Endothelial cell of umbilical vein (primary cell): ENCODE results near the gene DTD1. TPM values are rescaled to one million over a fixed set of nuclear protein-coding genes. Genes with fewer than 3 reads are reported as not detected.

Experiments
- BruUV-seq: library from RNA; stranded (reverse); fragments of 400-500 nt; replicated peaks from 2 replicates; lab custom pipeline; 2021; lab: Mats Ljungman, UMichigan
- CTCF ChIA-PET: fragments of 300-600, 350-600 bp; sonication (Branson Sonifier 250); formaldehyde crosslinking; loops from one replicate; lab custom pipeline; 2021; ENCODE audit warnings: antibody characterized with exemption, inconsistent platforms; lab: Charles Lee
- POLR2A ChIA-PET: fragments of 300-600, 350-600 bp; sonication (Branson Sonifier 250); formaldehyde crosslinking; loops from one replicate; lab custom pipeline; 2021; ENCODE audit warnings: antibody characterized with exemption, inconsistent platforms; lab: Charles Lee
- DNase-seq: peaks from one replicate; pipeline ENCODE4 v3.0.0-alpha.2; 2011; ENCODE audit warnings: low read depth, low spot score
- FAIRE-seq: peaks from 2 replicates; lab custom pipeline; 2011; peaks lifted over from hg19 to GRCh38; lab: Jason Lieb, UNC
- H2AFZ ChIP-seq: 2 replicates; pipeline ENCODE4 v1.6.0; 2012; ENCODE audit warnings: low read depth, low read length, control low read depth, inconsistent platforms
- H3K27ac ChIP-seq: 2 replicates; pipeline ENCODE4 v1.5.1; 2011; ENCODE audit warnings: low read depth, mild to moderate bottlenecking, control low read depth, low read length, moderate library complexity; ENCODE audit not compliant: insufficient read depth
- H3K27me3 ChIP-seq, 2 experiments: 2 replicates each; pipeline versions ENCODE4 v1.6.0 to v1.6.1; 2011; ENCODE audit warnings: low read length in 2 of 2, mixed read lengths in 1 of 2; ENCODE audit not compliant: control insufficient read depth in 2 of 2, insufficient read depth in 2 of 2
- H3K36me3 ChIP-seq, 2 experiments: 2 replicates in 1 of 2; 3 replicates in 1 of 2; pipeline ENCODE4 v1.5.1; 2011; ENCODE audit warnings: low read length in 2 of 2, mild to moderate bottlenecking in 1 of 2, moderate library complexity in 1 of 2; ENCODE audit not compliant: control insufficient read depth in 2 of 2, insufficient read depth in 2 of 2; ENCODE audit errors: extremely low read depth in 1 of 2
- H3K4me1 ChIP-seq: 3 replicates; pipeline ENCODE4 v1.5.1; 2011; ENCODE audit warnings: mild to moderate bottlenecking, low read length; ENCODE audit not compliant: control insufficient read depth, insufficient read depth; ENCODE audit errors: extremely low read depth
- H3K4me2 ChIP-seq: 2 replicates; pipeline ENCODE4 v1.6.1; 2011; ENCODE audit warnings: low read length, control low read depth, mixed read lengths; ENCODE audit not compliant: insufficient read depth
- H3K4me3 ChIP-seq, 3 experiments: fragments of 200-600 bp in 1 of 3; sonication (generic), shearing (Covaris generic) in 1 of 3; replicated peaks in 1 of 3; 2 replicates each; pipeline ENCODE4 v1.5.1; 2011 to 2016; ENCODE audit warnings: control low read depth in 3 of 3, low read length in 3 of 3, mild to moderate bottlenecking in 2 of 3, inconsistent platforms in 1 of 3, low read depth in 1 of 3, moderate library complexity in 1 of 3; ENCODE audit not compliant: insufficient read depth in 1 of 3
- H3K79me2 ChIP-seq: 2 replicates; pipeline ENCODE4 v1.6.0; 2012; ENCODE audit warnings: low read length, inconsistent platforms; ENCODE audit not compliant: control insufficient read depth, insufficient read depth
- H3K9ac ChIP-seq: replicated peaks from 2 replicates; pipeline ENCODE3; 2011; ENCODE audit warnings: low read length, control low read depth; ENCODE audit not compliant: insufficient read depth; ENCODE audit errors: extremely low read depth
- H3K9me1 ChIP-seq: replicated peaks from 3 replicates; pipeline ENCODE4 v1.6.0; 2011; ENCODE audit warnings: mild to moderate bottlenecking, low read length; ENCODE audit not compliant: control insufficient read depth, insufficient read depth; ENCODE audit errors: extremely low read depth
- H3K9me3 ChIP-seq: replicated peaks from 2 replicates; pipeline ENCODE4 v1.5.1; 2012; ENCODE audit warnings: low read length, inconsistent platforms; ENCODE audit not compliant: control insufficient read depth, insufficient read depth
- H4K20me1 ChIP-seq: replicated peaks from 2 replicates; pipeline ENCODE3; 2011; ENCODE audit warnings: mild to moderate bottlenecking, low read length; ENCODE audit not compliant: control insufficient read depth, insufficient read depth; ENCODE audit errors: extremely low read depth
- CTCF ChIP-seq, 2 donors: IDR thresholded peaks; 1 replicate in 1 of 2; 2 replicates in 1 of 2; pipeline ENCODE4 v1.5.1; 2011; ENCODE audit warnings: low read length in 2 of 2, mild to moderate bottlenecking in 2 of 2, moderate library complexity in 2 of 2, control low read depth in 1 of 2, inconsistent platforms in 1 of 2, low read depth in 1 of 2; ENCODE audit not compliant: insufficient read depth in 1 of 2; ENCODE audit errors: extremely low read depth in 1 of 2
- EZH2 ChIP-seq: IDR thresholded peaks from 2 replicates; pipeline ENCODE4 v1.6.1; 2012; ENCODE audit warnings: borderline replicate concordance, low read depth, mild to moderate bottlenecking, moderate library complexity, low read length, inconsistent platforms; ENCODE audit not compliant: severe bottlenecking
- FOS ChIP-seq: IDR thresholded peaks from 2 replicates; pipeline ENCODE4 v1.6.1; 2011; ENCODE audit warnings: mild to moderate bottlenecking, low read length, moderate library complexity, borderline replicate concordance; ENCODE audit not compliant: insufficient read depth
- GATA2 ChIP-seq: IDR thresholded peaks from 2 replicates; pipeline ENCODE4 v1.7.0; 2011; ENCODE audit warnings: low read depth, mild to moderate bottlenecking, moderate library complexity, mixed read lengths, low read length; ENCODE audit not compliant: insufficient read length, insufficient read depth
- JUN ChIP-seq: IDR thresholded peaks from 2 replicates; pipeline ENCODE4 v1.6.1; 2011; ENCODE audit warnings: borderline replicate concordance, low read depth; ENCODE audit not compliant: insufficient read length, insufficient read depth
- MAX ChIP-seq: IDR thresholded peaks from 2 replicates; pipeline ENCODE4 v1.6.1; 2011; ENCODE audit not compliant: insufficient read depth, insufficient read length
- MYC ChIP-seq: IDR thresholded peaks from one replicate; pipeline ENCODE4 v1.6.1; 2011; ENCODE audit warnings: mild to moderate bottlenecking, low read depth, low read length
- POLR2A ChIP-seq: IDR thresholded peaks from 2 replicates; pipeline ENCODE4 v1.6.1; 2012; ENCODE audit warnings: low read depth, mild to moderate bottlenecking, control low read depth, low read length
- POLR2AphosphoS5 ChIP-seq: IDR thresholded peaks from 2 replicates; pipeline ENCODE4 v1.6.1; 2012; ENCODE audit warnings: low read depth, mild to moderate bottlenecking, control low read depth, low read length, moderate library complexity; ENCODE audit not compliant: insufficient read depth
- dilution Hi-C: fragments of 300-500 bp; cut with MboI; formaldehyde crosslinking; loops from one replicate; pipeline ENCODE4 v1.15.0; 2019; ENCODE audit warnings: low sequenced_read_pairs; ENCODE audit not compliant: extremely low pct_ligation_motif_present
- intact Hi-C: fragments of 100-400 bp; cut with micrococcal nuclease; formaldehyde crosslinking; loops from one replicate; pipeline ENCODE4 v1.10.0; 2022
- polyA plus RNA-seq, 4 experiments: library from polyadenylated mRNA; depleted of rRNA in 3 of 4; stranded (reverse) in 3 of 4; unstranded in 1 of 4; fragments of >200 nt; gene quantifications; 2 replicates each; pipeline versions ENCODE4 v1.2.1 to v1.2.3, GENCODE V29; 2011 to 2012; ENCODE audit warnings: missing spikeins in 1 of 4
- total RNA-seq: library from RNA; stranded (reverse); gene quantifications from 2 replicates; pipeline ENCODE4 v1.2.3, GENCODE V29; 2021

DTD1 gene
- total and polyA plus RNA-seq, 2 donors (not counting 3 experiments of a cell fraction or from before 2014, with no cell fraction given) = 48.2 to 50.8 TPM

GRCh38 chr20:18571009-18571408 is 16.8 kb upstream of the DTD1 start:
- H3K4me3 ChIP-seq = no peak overlapping the region
- H2AFZ ChIP-seq = no peak overlapping the region
- ChIA-PET CTCF (no interaction called here), POLR2A (no interaction called here)
- H3K4me1 ChIP-seq = peaks cover 10% of the 10 kb centered on the region
- no peak overlapping the region for H3K9ac ChIP-seq
- no TSS peak for BruUV-seq
- H4K20me1 ChIP-seq = no peaks in the 10 kb centered on the region
- dilution Hi-C loops = no loop called here
- no peaks in the 10 kb centered on the region for H3K27me3 ChIP-seq
- TF ChIP-seq POLR2A (no peak), CTCF (IDR thresholded peaks at IDR 0.05; ENCODE audit: extremely low read depth in 1 of 2, insufficient read depth in 1 of 2, low read depth in 1 of 2, low read length in 2 of 2) (no peak), MAX (no peak), MYC (no peak), EZH2 (no peak), GATA2 (no peak)
- DNase-seq = no peak
- H3K27ac ChIP-seq = no peak overlapping the region
- no peaks in the 10 kb centered on the region for H3K9me1 ChIP-seq
- peaks cover 10% of the 10 kb centered on the region for H3K79me2 ChIP-seq
- H3K9me3 ChIP-seq = no peaks in the 10 kb centered on the region
- no peak for FAIRE-seq
- no peak overlapping the region for H3K4me2 ChIP-seq
- no peaks in the 10 kb centered on the region for H3K36me3 ChIP-seq
- intact Hi-C loops = no loop called here

- Histone ChIP-seq H3K27me3 (no peaks in the 10 kb centered on the region), H3K4me1 (peaks cover 6% of the 10 kb centered on the region), H3K9me1 (no peaks in the 10 kb centered on the region), H3K4me3 (no peak overlapping the region), H2AFZ (no peak overlapping the region), H3K79me2 (peaks cover 10% of the 10 kb centered on the region), H3K27ac (no peak overlapping the region), H3K36me3 (no peaks in the 10 kb centered on the region), H3K9ac (no peak overlapping the region), H3K4me2 (no peak overlapping the region), H4K20me1 (no peaks in the 10 kb centered on the region), H3K9me3 (no peaks in the 10 kb centered on the region)
- TF ChIP-seq FOS = no peak
- no peak for TF ChIP-seq MYC
- TF ChIP-seq GATA2 = no peak
- TF ChIP-seq MAX = no peak
- TF ChIP-seq JUN = no peak
- TF ChIP-seq CTCF (IDR thresholded peaks at IDR 0.05; ENCODE audit: extremely low read depth in 1 of 2, insufficient read depth in 1 of 2, low read depth in 1 of 2, low read length in 2 of 2) = no peak
- TF ChIP-seq POLR2A = no peak
- no peak for TF ChIP-seq EZH2
- no peak for TF ChIP-seq POLR2AphosphoS5
- FAIRE-seq (no peak), DNase-seq (no peak)
- dilution Hi-C loops (no loop called here), intact Hi-C loops (no loop called here)
- CTCF ChIA-PET = no interaction called here
- BruUV-seq = no TSS peak
- POLR2A ChIA-PET = no interaction called here
Observed at GRCh38 chr20:18571578-18571977, 16.3 kb upstream of the DTD1 start.
